ENCODE results near the gene FRMD4B.
A peak's percentile ranks its signal among the peaks of the same experiment; 100 is the strongest.

The FRMD4B gene

GRCh38 chr3:69413551-69414207 lies 27.8 kb upstream of the FRMD4B start:
- Histone ChIP-seq H3K4me1 (ENCODE audit: low read depth, poor library complexity, severe bottlenecking) (no peaks in the 10 kb centered on the region), H3K4me3 (IDR thresholded peaks at IDR 0.05; ENCODE audit: insufficient read depth, low read depth, low read length) (no peak overlapping the region), H2AFZ (ENCODE audit: low read depth) (no peak overlapping the region), H3K4me2 (no peak overlapping the region), H4K20me1 (ENCODE audit: insufficient read depth) (no peaks in the 10 kb centered on the region), H3K27ac (no peak overlapping the region), H3K27me3 (ENCODE audit: insufficient read depth, low read depth) (no peaks in the 10 kb centered on the region), H3K36me3 (ENCODE audit: insufficient read depth) (no peaks in the 10 kb centered on the region), H3K79me2 (ENCODE audit: insufficient read depth, low read depth) (no peaks in the 10 kb centered on the region), H3K9ac (no peak overlapping the region)
- TF ChIP-seq CTCF (conservative IDR thresholded peaks at IDR 0.05; ENCODE audit: low read depth, low read length), result no peak

GRCh38 chr3:69411346-69411745 lies 25.5 kb upstream of the FRMD4B start:
- H3K4me1 ChIP-seq (ENCODE audit: low read depth, poor library complexity, severe bottlenecking), result no peaks in the 10 kb centered on the region
- H3K27me3 ChIP-seq (ENCODE audit: insufficient read depth, low read depth), result no peaks in the 10 kb centered on the region
- H2AFZ ChIP-seq (ENCODE audit: low read depth), result no peak overlapping the region
- no peaks in the 10 kb centered on the region for H3K79me2 ChIP-seq (ENCODE audit: insufficient read depth, low read depth)
- H3K27ac ChIP-seq, result no peak overlapping the region
- H3K9ac ChIP-seq, result no peak overlapping the region
- H4K20me1 ChIP-seq (ENCODE audit: insufficient read depth), result no peaks in the 10 kb centered on the region
- no peak overlapping the region for H3K4me2 ChIP-seq
- TF ChIP-seq CTCF (conservative IDR thresholded peaks at IDR 0.05; ENCODE audit: low read depth, low read length), result no peak
- no peaks in the 10 kb centered on the region for H3K36me3 ChIP-seq (ENCODE audit: insufficient read depth)
- H3K4me3 ChIP-seq (IDR thresholded peaks at IDR 0.05; ENCODE audit: insufficient read depth, low read depth, low read length), result no peak overlapping the region

DNA sequence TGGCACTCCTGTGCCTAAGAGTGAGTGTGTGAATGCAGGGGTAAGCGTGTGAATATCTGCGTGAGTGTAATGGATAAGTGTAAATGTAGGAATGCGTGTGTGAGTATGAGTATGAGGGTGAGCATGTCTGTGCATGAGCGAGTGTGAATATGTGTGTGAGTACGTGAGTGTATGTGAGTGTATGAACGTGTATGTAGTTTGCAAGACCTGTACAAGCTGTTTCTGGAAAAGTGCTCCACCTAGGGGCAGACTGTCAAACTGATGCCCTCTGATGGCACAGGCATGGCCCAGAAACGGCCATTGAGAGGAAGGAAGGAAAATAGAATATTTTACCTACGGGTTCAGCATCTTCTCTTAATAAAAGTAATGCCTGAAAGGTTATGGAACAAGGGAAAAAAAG lies 24.4 kb upstream of the FRMD4B start:
- no peak overlapping the region for H2AFZ ChIP-seq (ENCODE audit: low read depth)
- H3K27me3 ChIP-seq (ENCODE audit: insufficient read depth, low read depth), result no peaks in the 10 kb centered on the region
- H3K4me3 ChIP-seq (IDR thresholded peaks at IDR 0.05; ENCODE audit: insufficient read depth, low read depth, low read length), result no peak overlapping the region
- H3K4me1 ChIP-seq (ENCODE audit: low read depth, poor library complexity, severe bottlenecking), result no peaks in the 10 kb centered on the region
- H4K20me1 ChIP-seq (ENCODE audit: insufficient read depth), result no peaks in the 10 kb centered on the region
- H3K4me2 ChIP-seq, result no peak overlapping the region
- H3K27ac ChIP-seq, result no peak overlapping the region
- H3K79me2 ChIP-seq (ENCODE audit: insufficient read depth, low read depth), result no peaks in the 10 kb centered on the region
- H3K9ac ChIP-seq, result no peak overlapping the region
- H3K36me3 ChIP-seq (ENCODE audit: insufficient read depth), result no peaks in the 10 kb centered on the region
- TF ChIP-seq CTCF (conservative IDR thresholded peaks at IDR 0.05; ENCODE audit: low read depth, low read length), result peak; percentile 71

DNA sequence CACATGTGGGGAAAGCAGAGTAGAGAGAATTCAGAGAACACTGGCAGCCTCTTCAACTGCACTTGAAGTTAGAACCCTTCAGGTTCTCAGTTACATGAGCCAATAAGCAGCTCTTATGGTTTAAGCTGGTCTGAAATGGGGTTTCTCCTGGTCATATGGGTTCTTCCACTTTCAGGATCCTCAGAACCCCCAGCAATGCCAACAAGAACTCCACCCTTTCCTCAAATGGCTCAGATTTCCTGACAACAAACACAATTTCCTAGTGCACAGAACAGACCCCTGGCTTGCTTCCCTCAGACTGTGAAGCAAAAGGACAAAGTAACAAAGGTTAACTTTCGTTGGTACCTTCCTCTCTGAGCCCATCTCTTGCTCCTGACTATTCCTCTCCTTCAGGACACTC lies 23.9 kb upstream of the FRMD4B start:
- Histone ChIP-seq H3K9ac (no peak overlapping the region), H4K20me1 (ENCODE audit: insufficient read depth) (no peaks in the 10 kb centered on the region), H3K27me3 (ENCODE audit: insufficient read depth, low read depth) (no peaks in the 10 kb centered on the region), H2AFZ (ENCODE audit: low read depth) (no peak overlapping the region), H3K4me1 (ENCODE audit: low read depth, poor library complexity, severe bottlenecking) (no peaks in the 10 kb centered on the region), H3K36me3 (ENCODE audit: insufficient read depth) (no peaks in the 10 kb centered on the region), H3K4me3 (IDR thresholded peaks at IDR 0.05; ENCODE audit: insufficient read depth, low read depth, low read length) (no peak overlapping the region), H3K4me2 (no peak overlapping the region), H3K79me2 (ENCODE audit: insufficient read depth, low read depth) (no peaks in the 10 kb centered on the region), H3K27ac (no peak overlapping the region)
- TF ChIP-seq CTCF (conservative IDR thresholded peaks at IDR 0.05; ENCODE audit: low read depth, low read length), result no peak
